Measurements from ENCODE around the gene SERPINA10. TPM values are rescaled to one million over a fixed set of nuclear protein-coding genes. Genes with fewer than 3 reads are reported as not detected.

SERPINA10 gene
- total RNA-seq, 4 donors from 2014 or later = not detected

DNA sequence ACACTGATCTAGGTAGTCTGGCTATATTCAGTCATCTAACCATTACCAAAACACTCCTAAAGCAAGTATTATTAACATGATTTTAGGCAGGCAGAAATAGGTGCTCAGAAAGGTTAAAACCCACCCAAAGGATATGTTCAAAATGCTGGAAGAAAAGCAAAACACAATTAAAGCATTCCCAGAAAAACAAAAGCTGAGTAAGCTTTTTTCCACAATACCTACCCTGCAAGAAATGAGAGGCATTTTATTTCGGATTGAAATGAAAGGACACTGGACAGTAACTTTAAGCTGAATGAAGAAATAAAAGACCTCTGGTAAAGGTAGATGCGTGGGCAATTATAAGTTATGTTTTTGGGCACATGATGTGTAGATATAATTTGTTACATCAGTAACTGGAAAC, 21.8 kb upstream of the SERPINA10 start:
- no peaks in the 10 kb centered on the region for H3K36me3 ChIP-seq
- WGBS, 2 donors = 90 to 91% methylated on average over 2 of the region's 2 CpGs
- no peak for TF ChIP-seq POLR2A (IDR thresholded peaks at IDR 0.05)
- TF ChIP-seq CTCF (IDR thresholded peaks at IDR 0.05) = no peak
- no peak overlapping the region for H3K27ac ChIP-seq
- no peak for DNase-seq
- no peaks in the 10 kb centered on the region for H3K4me1 ChIP-seq
- intact Hi-C loops (cut with DNase I) = no loop called here
- no peaks in the 10 kb centered on the region for H3K27me3 ChIP-seq
- peaks cover 5% of the 10 kb centered on the region for H3K9me3 ChIP-seq
- no peak overlapping the region for H3K4me3 ChIP-seq (replicated peaks in 1 of 3)

DNA sequence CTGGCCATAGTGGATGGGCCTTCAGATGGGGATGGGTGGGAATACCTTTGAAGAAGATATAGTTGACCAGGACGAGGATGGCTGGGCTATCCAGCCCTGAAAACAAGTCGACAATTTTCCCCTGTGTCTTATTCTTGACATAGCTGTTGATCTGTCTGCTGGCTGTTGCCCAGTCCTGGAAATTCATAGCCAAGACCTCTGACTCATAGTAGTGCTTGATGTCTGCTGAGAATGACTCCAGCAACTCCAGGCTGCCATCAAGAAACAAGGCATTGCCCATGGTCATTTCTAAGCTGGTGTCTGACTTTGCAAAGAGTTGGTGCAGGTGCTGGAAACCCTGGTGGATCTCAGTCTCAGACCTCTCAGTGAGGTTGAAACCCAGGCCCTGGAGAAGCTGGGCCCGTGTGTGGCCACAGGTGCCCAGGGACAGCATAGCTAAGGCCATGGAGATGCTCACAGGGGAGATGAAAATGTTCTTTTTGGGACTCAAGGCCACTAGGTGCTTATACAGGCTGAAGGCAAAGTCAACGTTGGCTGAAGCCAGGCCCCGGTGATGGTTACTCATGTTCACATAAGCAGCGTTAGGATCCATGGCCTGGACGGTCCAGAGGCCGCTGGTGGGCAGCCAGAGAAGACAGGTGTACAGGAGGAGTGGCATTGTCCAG, 21.1 kb upstream of the SERPINA10 start:
- no peak for DNase-seq
- H3K36me3 ChIP-seq = no peaks in the 10 kb centered on the region
- no peaks in the 10 kb centered on the region for H3K27me3 ChIP-seq
- peaks cover 5% of the 10 kb centered on the region for H3K9me3 ChIP-seq
- 81 to 88% methylated on average over 7 to 8 of the region's 8 CpGs for WGBS, 2 donors
- H3K27ac ChIP-seq = no peak overlapping the region
- no peak for TF ChIP-seq CTCF (IDR thresholded peaks at IDR 0.05)
- TF ChIP-seq POLR2A (IDR thresholded peaks at IDR 0.05) = no peak
- intact Hi-C loops (cut with DNase I) = no loop called here
- H3K4me1 ChIP-seq = no peaks in the 10 kb centered on the region
- no peak overlapping the region for H3K4me3 ChIP-seq (replicated peaks in 1 of 3)

GRCh38 chr14:94312481-94313246, 19.6 kb upstream of the SERPINA10 start:
- no peak overlapping the region for H3K4me3 ChIP-seq (replicated peaks in 1 of 3)
- no peaks in the 10 kb centered on the region for H3K4me1 ChIP-seq
- H3K36me3 ChIP-seq = no peaks in the 10 kb centered on the region
- TF ChIP-seq POLR2A (IDR thresholded peaks at IDR 0.05) (no peak), CTCF (IDR thresholded peaks at IDR 0.05) (no peak)
- no peak overlapping the region for H3K27ac ChIP-seq
- 89 to 90% methylated on average over 6 of the region's 6 CpGs for WGBS, 2 donors
- no peak for DNase-seq
- no peaks in the 10 kb centered on the region for H3K9me3 ChIP-seq
- no peaks in the 10 kb centered on the region for H3K27me3 ChIP-seq
- intact Hi-C loops (cut with DNase I) = no loop called here

DNA sequence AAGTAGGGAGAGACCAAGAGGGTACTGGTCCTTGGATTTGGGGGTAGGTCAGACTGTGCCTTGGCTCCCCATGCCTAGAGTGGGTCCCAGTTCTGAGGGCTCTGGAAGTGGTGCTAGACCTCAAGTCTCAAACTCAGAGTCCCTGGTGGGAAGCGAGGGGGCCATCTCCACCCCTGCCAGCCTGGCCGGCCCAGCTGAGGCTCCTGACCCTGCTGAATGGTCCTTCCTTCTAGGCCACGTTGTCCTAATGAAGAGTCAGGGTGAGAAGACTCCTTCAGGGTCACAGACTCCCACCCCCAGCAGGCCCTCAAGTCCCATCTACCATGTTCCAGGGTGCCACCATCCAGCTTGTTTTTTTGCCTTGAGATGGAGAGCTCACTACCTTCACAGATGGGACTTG, 17.2 kb upstream of the SERPINA10 start:
- no peaks in the 10 kb centered on the region for H3K9me3 ChIP-seq
- no peaks in the 10 kb centered on the region for H3K27me3 ChIP-seq
- H3K4me1 ChIP-seq = no peaks in the 10 kb centered on the region
- no peak for TF ChIP-seq POLR2A (IDR thresholded peaks at IDR 0.05)
- no peak for TF ChIP-seq CTCF (IDR thresholded peaks at IDR 0.05)
- DNase-seq = no peak
- no peak overlapping the region for H3K4me3 ChIP-seq (replicated peaks in 1 of 3)
- no peaks in the 10 kb centered on the region for H3K36me3 ChIP-seq
- no peak overlapping the region for H3K27ac ChIP-seq
- WGBS, 2 donors = 88 to 100% methylated on average over 1 to 3 of the region's 3 CpGs
- intact Hi-C loops (cut with DNase I) = no loop called here

GRCh38 chr14:94309721-94310120, 16.7 kb upstream of the SERPINA10 start:
- H3K36me3 ChIP-seq = no peaks in the 10 kb centered on the region
- intact Hi-C loops (cut with DNase I) = no loop called here
- no peak overlapping the region for H3K4me3 ChIP-seq (replicated peaks in 1 of 3)
- 89 to 90% methylated on average over 8 to 10 of the region's 10 CpGs for WGBS, 2 donors
- no peak for DNase-seq
- no peaks in the 10 kb centered on the region for H3K9me3 ChIP-seq
- no peak for TF ChIP-seq CTCF (IDR thresholded peaks at IDR 0.05)
- TF ChIP-seq POLR2A (IDR thresholded peaks at IDR 0.05) = no peak
- H3K27ac ChIP-seq = no peak overlapping the region
- H3K4me1 ChIP-seq = no peaks in the 10 kb centered on the region
- no peaks in the 10 kb centered on the region for H3K27me3 ChIP-seq

Measured in thyroid gland (tissue), 4 donors.